NCI-H345 treated with DMSO at 0.1 percent for 48 hours (cell line): ENCODE data around the gene FCMR.

Experiments
- DNase-seq: peaks from one replicate; lab custom pipeline; 2025; ENCODE audit not compliant: unreplicated experiment; lab: John Stamatoyannopoulos, UW

The FCMR gene

GRCh38 chr1:206921772-206922265 is at the start of gene FCMR:
Gene FCMR, minus strand, starts transcription at chr1:206921941. Its CDS starts 87 bp downstream, at chr1:206921854.
- DNase-seq: no peak

GRCh38 chr1:206971029-206971655 is 49.4 kb upstream of the FCMR start:
- DNase-seq: no peak

GRCh38 chr1:206970446-206970845 is 48.7 kb upstream of the FCMR start, which contains the start of gene FCAMR:
Gene FCAMR, minus strand, starts transcription at chr1:206970460. Its CDS starts 335 bp downstream, at chr1:206970125.
- DNase-seq: no peak

- DNase-seq: no peak
These were observed 47.3 kb upstream of the FCMR start for GRCh38 chr1:206969090-206969489.

GRCh38 chr1:206967096-206967849 is 45.5 kb upstream of the FCMR start:
- DNase-seq: no peak

- DNase-seq: no peak
These were observed 44.0 kb upstream of the FCMR start for GRCh38 chr1:206965781-206966180.

GRCh38 chr1:206963740-206964139 is 42.0 kb upstream of the FCMR start:
- DNase-seq: no peak

GRCh38 chr1:206963119-206963712 is 41.5 kb upstream of the FCMR start:
- no peak for DNase-seq

- no peak for DNase-seq
These were observed 40.5 kb upstream of the FCMR start for GRCh38 chr1:206962272-206962671.

GRCh38 chr1:206961668-206962067 is 39.9 kb upstream of the FCMR start:
- no peak for DNase-seq

- DNase-seq: no peak
These were observed 39.1 kb upstream of the FCMR start for GRCh38 chr1:206960676-206961386.

- DNase-seq: no peak
These were observed 36.4 kb upstream of the FCMR start for GRCh38 chr1:206958144-206958543.

GRCh38 chr1:206957639-206958038 is 35.9 kb upstream of the FCMR start:
- DNase-seq: no peak

- no peak for DNase-seq
These were observed 34.0 kb upstream of the FCMR start for GRCh38 chr1:206955476-206956451.

- DNase-seq: no peak
These were observed 33.0 kb upstream of the FCMR start for GRCh38 chr1:206954459-206955342.

GRCh38 chr1:206953626-206954025 is 31.9 kb upstream of the FCMR start:
- no peak for DNase-seq

GRCh38 chr1:206953126-206953525 is 31.4 kb upstream of the FCMR start:
- DNase-seq: no peak

- DNase-seq: no peak
These were observed 30.4 kb upstream of the FCMR start for GRCh38 chr1:206952171-206952570.
